AG10803 (cell line): ENCODE results near the gene RBM34.
"Not testable (repeated sequence)": the region's sequence is repeated elsewhere in the genome, so short reads cannot be mapped to it uniquely, and the experiment has no call there.

ENCODE experiments used
- DNase-seq: peaks from one replicate; pipeline ENCODE4 v3.0.0; 2010; ENCODE audit warnings: low read depth
- H3K4me3 ChIP-seq: 2 replicates; pipeline ENCODE4 v1.5.1; 2011; ENCODE audit warnings: mild to moderate bottlenecking, low read length, control low read depth
- CTCF ChIP-seq: conservative IDR thresholded peaks from 2 replicates; pipeline ENCODE4 v1.5.1; 2011; ENCODE audit warnings: mild to moderate bottlenecking, low read length, control low read depth, inconsistent platforms

RBM34 gene

GRCh38 chr1:235160957-235161684, at the start of gene RBM34:
Gene RBM34, minus strand, starts transcription at chr1:235161250. Its CDS starts 24 bp downstream, at chr1:235161226.
- peak; percentile 88 for DNase-seq

GRCh38 chr1:235207209-235207565, 46.1 kb upstream of the RBM34 start:
- H3K4me3 ChIP-seq = no peak overlapping the region
- TF ChIP-seq CTCF = no peak
- no peak for DNase-seq

More at GRCh38 chr1:235160957-235161684, at the start of gene RBM34:
- peak within 1 kb of the TSS; percentile 95 for H3K4me3 ChIP-seq
- TF ChIP-seq CTCF = peak; percentile 22

- DNase-seq = peak; percentile 1
- no peak for TF ChIP-seq CTCF
- H3K4me3 ChIP-seq = no peak overlapping the region
Observed at GRCh38 chr1:235206533-235207208, 45.6 kb upstream of the RBM34 start.

- TF ChIP-seq CTCF = no peak
- no peak for DNase-seq
Observed at GRCh38 chr1:235205687-235206086, 44.6 kb upstream of the RBM34 start.

GRCh38 chr1:235203428-235203827, 42.4 kb upstream of the RBM34 start:
- no peak for TF ChIP-seq CTCF
- no peak overlapping the region for H3K4me3 ChIP-seq
- no peak for DNase-seq

More at GRCh38 chr1:235205687-235206086, 44.6 kb upstream of the RBM34 start:
- no peak overlapping the region for H3K4me3 ChIP-seq

GRCh38 chr1:235202447-235202846, 41.4 kb upstream of the RBM34 start:
- H3K4me3 ChIP-seq = not testable (repeated sequence)

GRCh38 chr1:235199441-235199840, 38.4 kb upstream of the RBM34 start:
- TF ChIP-seq CTCF = peak; percentile 53
- peak; percentile 55 for DNase-seq
- no peak overlapping the region for H3K4me3 ChIP-seq

More at GRCh38 chr1:235202447-235202846, 41.4 kb upstream of the RBM34 start:
- DNase-seq = not testable (repeated sequence)
